H9 (cell line): ENCODE results near the gene FSIP1. TPM values are rescaled to one million over a fixed set of nuclear protein-coding genes. Genes with fewer than 3 reads are reported as not detected.

ENCODE experiments used
- DNase-seq: peaks from one replicate; pipeline ENCODE4 v3.0.0-alpha.2; 2017
- H2AFZ ChIP-seq: one replicate; pipeline ENCODE4 v1.6.1; 2013; ENCODE audit warnings: mild to moderate bottlenecking, low read length, control low read depth, moderate library complexity
- H2AK5ac ChIP-seq: 2 replicates; pipeline ENCODE4 v1.6.1; 2013; ENCODE audit warnings: low read length, control low read depth, mixed read lengths; ENCODE audit not compliant: insufficient read length
- H2BK120ac ChIP-seq: one replicate; pipeline ENCODE4 v1.6.1; 2013; ENCODE audit warnings: low read depth, mild to moderate bottlenecking, low read length, control low read depth, inconsistent platforms; ENCODE audit not compliant: poor library complexity, severe bottlenecking
- H2BK12ac ChIP-seq: 2 replicates; pipeline ENCODE4 v1.6.1; 2013; ENCODE audit warnings: low read length, control low read depth, mixed read lengths, low read depth; ENCODE audit not compliant: insufficient read length
- H2BK15ac ChIP-seq: 2 replicates; pipeline ENCODE4 v1.6.1; 2013; ENCODE audit warnings: low read depth, low read length, control low read depth
- H2BK20ac ChIP-seq: one replicate; pipeline ENCODE4 v1.6.1; 2013; ENCODE audit warnings: low read depth, mild to moderate bottlenecking, low read length, control low read depth, inconsistent platforms; ENCODE audit not compliant: poor library complexity, severe bottlenecking
- H2BK5ac ChIP-seq: 2 replicates; pipeline ENCODE4 v1.6.1; 2013; ENCODE audit warnings: low read length, control low read depth, mixed read lengths; ENCODE audit not compliant: insufficient read length
- H3K14ac ChIP-seq: 2 replicates; pipeline ENCODE4 v1.6.1; 2013; ENCODE audit warnings: low read length, control low read depth; ENCODE audit not compliant: insufficient read depth
- H3K18ac ChIP-seq: 2 replicates; pipeline ENCODE4 v1.6.1; 2013; ENCODE audit warnings: low read depth, mild to moderate bottlenecking, mixed read lengths, low read length, control low read depth; ENCODE audit not compliant: insufficient read length
- H3K23ac ChIP-seq: 2 replicates; pipeline ENCODE4 v1.6.1; 2013; ENCODE audit warnings: low read length, control low read depth, mixed read lengths, low read depth; ENCODE audit not compliant: insufficient read length
- H3K23me2 ChIP-seq: 2 replicates; pipeline ENCODE4 v1.6.1; 2013; ENCODE audit warnings: low read depth, mild to moderate bottlenecking, mixed read lengths, low read length, control low read depth; ENCODE audit not compliant: insufficient read length, poor library complexity, severe bottlenecking
- H3K27ac ChIP-seq: 2 replicates; pipeline ENCODE4 v1.5.1; 2013; ENCODE audit warnings: low read length, control low read depth, mixed read lengths, low read depth; ENCODE audit not compliant: insufficient read length
- H3K27me3 ChIP-seq: 2 replicates; pipeline ENCODE4 v1.6.1; 2013; ENCODE audit warnings: low read length, control low read depth, inconsistent platforms; ENCODE audit not compliant: insufficient read depth
- H3K4ac ChIP-seq: 2 replicates; pipeline ENCODE4 v1.6.1; 2013; ENCODE audit warnings: low read depth, mild to moderate bottlenecking, control low read depth, inconsistent platforms, low read length, moderate library complexity
- H3K4me1 ChIP-seq: 2 replicates; pipeline ENCODE4 v1.6.1; 2013; ENCODE audit warnings: low read length, control low read depth, inconsistent platforms; ENCODE audit not compliant: insufficient read depth
- H3K4me2 ChIP-seq: 2 replicates; pipeline ENCODE4 v1.6.1; 2013; ENCODE audit warnings: low read length, control low read depth, mixed read lengths; ENCODE audit not compliant: insufficient read length, insufficient read depth
- H3K56ac ChIP-seq: 2 replicates; pipeline ENCODE4 v1.6.1; 2013; ENCODE audit warnings: low read depth, mild to moderate bottlenecking, mixed read lengths, low read length, control low read depth; ENCODE audit not compliant: insufficient read length
- H3K79me1 ChIP-seq: 2 replicates; pipeline ENCODE4 v1.6.1; 2013; ENCODE audit warnings: low read depth, mild to moderate bottlenecking, moderate library complexity, low read length, control low read depth, inconsistent platforms; ENCODE audit not compliant: insufficient read depth, poor library complexity, severe bottlenecking
- H3K79me2 ChIP-seq: 2 replicates; pipeline ENCODE4 v1.6.1; 2013; ENCODE audit warnings: low read length, control low read depth, inconsistent platforms; ENCODE audit not compliant: insufficient read depth
- H3K9ac ChIP-seq: 2 replicates; pipeline ENCODE4 v1.6.1; 2013; ENCODE audit warnings: low read length, control low read depth, mixed read lengths; ENCODE audit not compliant: insufficient read length; ENCODE audit errors: extremely low read depth
- H3K9me3 ChIP-seq: one replicate; pipeline ENCODE4 v1.6.1; 2013; ENCODE audit warnings: low read depth, low read length, inconsistent platforms; ENCODE audit not compliant: control insufficient read depth
- H3T11ph ChIP-seq: one replicate; pipeline ENCODE4 v1.6.1; 2013; ENCODE audit warnings: mild to moderate bottlenecking, low read length, control low read depth, inconsistent platforms
- H4K20me1 ChIP-seq: one replicate; pipeline ENCODE4 v1.6.1; 2013; ENCODE audit not compliant: control insufficient read depth, insufficient read length, insufficient read depth
- H4K5ac ChIP-seq: 2 replicates; pipeline ENCODE4 v1.6.1; 2013; ENCODE audit warnings: low read depth, mild to moderate bottlenecking, mixed read lengths, low read length, control low read depth; ENCODE audit not compliant: insufficient read length
- H4K8ac ChIP-seq: replicated peaks from 2 replicates; pipeline ENCODE4 v1.6.1; 2013; ENCODE audit warnings: low read length, control low read depth, mixed read lengths, low read depth; ENCODE audit not compliant: insufficient read length
- H4K91ac ChIP-seq: 2 replicates; pipeline ENCODE4 v1.6.1; 2013; ENCODE audit warnings: low read depth, mild to moderate bottlenecking, moderate library complexity, mixed read lengths, low read length, control low read depth; ENCODE audit not compliant: insufficient read length
- H3K27ac Mint-ChIP-seq, 3 experiments: 2 replicates in 2 of 3; 3 replicates in 1 of 3; pipeline ENCODE4 v1.8.0; 2020 to 2021; ENCODE audit warnings: mixed read lengths in 3 of 3, mild to moderate bottlenecking in 1 of 3, moderate library complexity in 1 of 3
- H3K27me3 Mint-ChIP-seq: 2 replicates; pipeline ENCODE4 v1.8.0; 2021; ENCODE audit warnings: low read depth, mild to moderate bottlenecking, moderate library complexity, mixed read lengths
- H3K36me3 Mint-ChIP-seq, 3 experiments: 2 replicates in 2 of 3; 3 replicates in 1 of 3; pipeline ENCODE4 v1.8.0; 2020 to 2021; ENCODE audit warnings: low read depth in 3 of 3, mixed read lengths in 3 of 3; ENCODE audit not compliant: insufficient read depth in 1 of 3
- H3K4me1 Mint-ChIP-seq, 2 experiments: 2 replicates each; pipeline ENCODE4 v1.8.0; 2020; ENCODE audit warnings: mixed read lengths in 2 of 2
- H3K4me3 Mint-ChIP-seq, 2 experiments: 2 replicates in 1 of 2; 3 replicates in 1 of 2; pipeline ENCODE4 v1.8.0; 2020 to 2021; ENCODE audit warnings: mild to moderate bottlenecking in 2 of 2, mixed read lengths in 2 of 2, moderate library complexity in 1 of 2
- H3K9me3 Mint-ChIP-seq, 2 experiments: 2 replicates in 1 of 2; 3 replicates in 1 of 2; pipeline ENCODE4 v1.8.0; 2020; ENCODE audit warnings: mild to moderate bottlenecking in 2 of 2, mixed read lengths in 2 of 2, moderate library complexity in 1 of 2
- WGBS: extraction: QIAGEN DNeasy Blood & Tissue Kit; methylation state at CpG from one replicate; pipeline ENCODE4 v1.1.7; 2013; ENCODE audit warnings: missing lambda C conversion rate, low lambda C conversion rate, mixed read lengths; ENCODE audit not compliant: insufficient read length; ENCODE audit errors: extremely low coverage; 5-methylcytosine and 5-hydroxymethylcytosine counted together
- total RNA-seq: library from RNA; stranded (reverse); gene quantifications from 2 replicates; pipeline ENCODE4 v1.2.1, GENCODE V29; 2021
- TF ChIP-seq, protein P1 (sequence below): fragments of 200-600 bp; sonication (generic); conservative IDR thresholded peaks from 3 replicates; pipeline ENCODE4 v1.8.0; 2021; ENCODE audit warnings: antibody characterized with exemption, mild to moderate bottlenecking

Gene FSIP1
- total RNA-seq, 1 experiment from 2014 or later: 0.96 TPM

DNA sequence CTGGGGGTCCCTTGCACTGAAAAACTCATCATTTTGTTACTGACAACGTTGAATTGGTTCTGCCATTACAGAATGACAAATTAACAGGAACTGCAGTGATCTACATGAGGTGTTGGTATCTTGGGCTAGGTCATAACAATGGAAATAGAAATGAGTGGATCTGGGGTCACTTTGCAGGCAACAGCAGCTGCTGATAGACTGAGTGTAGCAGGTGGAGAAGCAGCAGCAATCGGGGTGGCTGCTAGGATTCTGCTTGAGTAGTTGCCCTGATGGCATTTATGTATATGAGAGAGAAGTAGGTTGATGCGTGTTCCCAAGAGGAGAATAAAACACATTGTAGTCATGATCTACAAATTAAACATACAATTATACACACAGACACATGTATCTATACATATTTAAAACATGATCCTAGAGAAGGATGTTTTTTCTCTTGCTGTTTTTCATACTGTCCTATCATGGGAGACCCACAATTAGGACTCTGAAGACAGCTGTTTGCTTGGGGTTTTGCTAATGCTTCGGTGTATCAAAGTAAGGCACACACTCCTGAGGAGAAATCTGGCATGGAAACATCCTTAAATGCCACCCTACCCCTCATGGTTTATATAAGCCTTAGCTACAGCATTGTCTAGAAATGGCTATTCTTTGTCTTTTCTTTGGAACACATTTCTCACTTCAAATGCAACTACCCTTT is 217.5 kb downstream of the FSIP1 start:
- H3K79me2 ChIP-seq: no peaks in the 10 kb centered on the region
- no peaks in the 10 kb centered on the region for H3K23me2 ChIP-seq
- Mint-ChIP-seq H3K36me3 (no peaks in the 10 kb centered on the region), H3K4me1 (no peaks in the 10 kb centered on the region; a peak in 1 of 4 replicates), H3K4me3 (no peak overlapping the region), H3K27ac (no peak overlapping the region), H3K27me3 (no peaks in the 10 kb centered on the region; the same call in 1 of the 2 replicates), H3K9me3 (no peaks in the 10 kb centered on the region)
- no peak overlapping the region for H2BK15ac ChIP-seq
- no peak overlapping the region for H2AK5ac ChIP-seq
- H3K79me1 ChIP-seq: no peaks in the 10 kb centered on the region
- H2AFZ ChIP-seq: no peak overlapping the region
- no peaks in the 10 kb centered on the region for H3K27me3 ChIP-seq
- H3K4me2 ChIP-seq: no peak overlapping the region
- no peak overlapping the region for H3K23ac ChIP-seq
- no peak overlapping the region for H3T11ph ChIP-seq
- no peak overlapping the region for H2BK120ac ChIP-seq
- no CpG with 5 or more reads among the region's 4 CpGs for WGBS
- no peak overlapping the region for H2BK12ac ChIP-seq
- DNase-seq: no peak
- no peak overlapping the region for H3K56ac ChIP-seq
- no peaks in the 10 kb centered on the region for H3K4me1 ChIP-seq
- no peak overlapping the region for H4K5ac ChIP-seq
- H4K20me1 ChIP-seq: no peaks in the 10 kb centered on the region
- H3K14ac ChIP-seq: no peak overlapping the region
- no peak overlapping the region for H2BK5ac ChIP-seq
- H3K9me3 ChIP-seq: no peaks in the 10 kb centered on the region
- H4K91ac ChIP-seq: no peak overlapping the region
- H3K27ac ChIP-seq: no peak overlapping the region
- no peak overlapping the region for H3K18ac ChIP-seq
- H2BK20ac ChIP-seq: no peak overlapping the region
- no peak overlapping the region for H4K8ac ChIP-seq
- TF ChIP-seq, protein P1, sequence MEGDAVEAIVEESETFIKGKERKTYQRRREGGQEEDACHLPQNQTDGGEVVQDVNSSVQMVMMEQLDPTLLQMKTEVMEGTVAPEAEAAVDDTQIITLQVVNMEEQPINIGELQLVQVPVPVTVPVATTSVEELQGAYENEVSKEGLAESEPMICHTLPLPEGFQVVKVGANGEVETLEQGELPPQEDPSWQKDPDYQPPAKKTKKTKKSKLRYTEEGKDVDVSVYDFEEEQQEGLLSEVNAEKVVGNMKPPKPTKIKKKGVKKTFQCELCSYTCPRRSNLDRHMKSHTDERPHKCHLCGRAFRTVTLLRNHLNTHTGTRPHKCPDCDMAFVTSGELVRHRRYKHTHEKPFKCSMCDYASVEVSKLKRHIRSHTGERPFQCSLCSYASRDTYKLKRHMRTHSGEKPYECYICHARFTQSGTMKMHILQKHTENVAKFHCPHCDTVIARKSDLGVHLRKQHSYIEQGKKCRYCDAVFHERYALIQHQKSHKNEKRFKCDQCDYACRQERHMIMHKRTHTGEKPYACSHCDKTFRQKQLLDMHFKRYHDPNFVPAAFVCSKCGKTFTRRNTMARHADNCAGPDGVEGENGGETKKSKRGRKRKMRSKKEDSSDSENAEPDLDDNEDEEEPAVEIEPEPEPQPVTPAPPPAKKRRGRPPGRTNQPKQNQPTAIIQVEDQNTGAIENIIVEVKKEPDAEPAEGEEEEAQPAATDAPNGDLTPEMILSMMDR: no peak
- H3K9ac ChIP-seq: no peak overlapping the region
- no peak overlapping the region for H3K4ac ChIP-seq
